ENCODE data around the gene LENG9.

Gene LENG9

DNA sequence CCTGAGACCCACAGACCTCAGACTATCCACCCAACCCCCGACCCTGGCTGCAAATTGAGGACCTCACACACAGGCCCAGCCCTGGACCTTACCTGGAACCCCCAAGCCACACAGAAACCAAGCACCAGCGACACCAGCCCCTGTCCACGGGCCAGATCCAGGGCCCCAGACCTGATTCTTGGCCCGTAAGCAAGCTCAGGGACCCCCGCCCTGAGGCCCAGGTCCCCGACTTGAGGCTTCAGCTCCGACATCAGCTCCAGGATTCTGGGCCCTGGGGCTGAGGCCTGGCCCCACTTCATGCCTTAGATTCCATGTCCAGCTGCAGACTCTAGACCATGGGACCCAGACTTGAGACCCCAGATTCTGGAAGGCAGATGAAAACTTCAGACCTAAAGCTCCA is 42.1 kb downstream of the LENG9 start:
- no peak for DNase-seq (ENCODE audit: low spot score)

DNA sequence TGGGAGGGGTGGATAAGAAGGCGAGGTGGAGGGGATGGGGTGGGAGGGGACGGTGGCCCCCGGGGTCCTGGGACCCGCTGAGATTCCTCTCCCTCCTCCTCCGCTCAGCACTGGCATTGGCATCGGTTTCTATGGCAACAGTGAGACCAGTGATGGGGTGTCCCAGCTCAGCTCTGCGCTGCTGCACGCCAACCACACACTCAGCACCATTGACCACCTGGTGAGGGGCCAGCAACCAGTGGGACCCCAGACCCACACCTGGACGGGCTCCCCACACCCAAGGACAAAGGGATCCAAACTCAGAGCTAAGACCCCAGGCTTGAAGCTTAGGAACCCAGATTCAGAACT is 42.4 kb downstream of the LENG9 start:
- DNase-seq (ENCODE audit: low spot score): peak; percentile 77

DNA sequence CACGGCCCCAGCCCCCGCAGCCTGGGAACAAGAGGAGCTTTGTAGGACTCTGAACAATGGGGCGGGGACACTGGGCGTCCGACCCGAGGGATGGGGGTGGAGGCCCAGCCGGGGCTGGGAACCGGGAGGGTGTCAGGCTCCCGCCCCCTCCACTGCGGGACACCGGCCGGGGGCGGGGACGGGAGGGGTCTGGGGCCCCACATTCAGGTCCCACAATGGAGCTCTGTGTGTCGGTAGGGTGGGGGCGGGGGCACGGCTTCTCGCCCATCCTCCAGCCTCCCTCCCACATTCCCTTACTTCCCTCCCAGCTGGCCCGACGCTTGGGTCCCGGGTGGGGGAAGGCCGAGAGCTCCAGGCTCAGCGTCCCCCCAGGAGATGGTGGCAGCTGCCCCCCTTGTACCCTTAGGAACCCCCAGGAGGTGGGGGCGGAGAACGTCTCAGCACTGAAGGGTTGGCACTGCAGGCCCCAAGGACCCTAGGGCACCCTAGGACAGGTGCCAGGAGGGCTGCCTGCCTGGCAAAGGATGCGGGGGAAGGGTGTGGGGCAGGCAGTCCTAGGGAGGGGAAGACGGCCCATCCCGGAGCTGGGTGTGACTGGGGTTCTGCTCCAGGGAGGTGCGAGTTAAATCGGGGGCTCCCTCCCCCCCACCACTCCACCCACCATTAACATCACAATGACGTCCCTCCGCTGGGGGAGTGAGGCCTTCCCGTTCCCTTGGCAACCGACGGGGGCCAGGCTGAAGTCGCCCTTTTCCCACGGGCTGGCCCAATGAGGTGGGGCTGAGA is 43.0 kb downstream of the LENG9 start:
- DNase-seq (ENCODE audit: low spot score): peak; percentile 80

DNA sequence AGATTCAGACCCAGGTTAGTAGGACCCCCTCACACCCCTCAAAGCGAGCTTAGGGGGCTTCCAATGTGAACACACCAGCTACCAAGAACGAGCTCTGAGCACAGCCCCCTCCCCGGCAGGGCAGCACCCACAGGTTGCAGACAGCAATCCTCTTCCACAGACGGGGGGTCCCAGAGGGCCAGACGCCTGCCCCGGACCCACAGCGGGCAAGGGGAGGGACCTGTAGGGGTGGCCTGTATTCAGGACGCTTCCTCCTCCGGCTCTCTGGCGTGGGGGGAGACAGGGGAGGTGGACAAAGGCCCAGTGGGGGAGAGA is 43.6 kb downstream of the LENG9 start:
- no peak for DNase-seq (ENCODE audit: low spot score)

DNA sequence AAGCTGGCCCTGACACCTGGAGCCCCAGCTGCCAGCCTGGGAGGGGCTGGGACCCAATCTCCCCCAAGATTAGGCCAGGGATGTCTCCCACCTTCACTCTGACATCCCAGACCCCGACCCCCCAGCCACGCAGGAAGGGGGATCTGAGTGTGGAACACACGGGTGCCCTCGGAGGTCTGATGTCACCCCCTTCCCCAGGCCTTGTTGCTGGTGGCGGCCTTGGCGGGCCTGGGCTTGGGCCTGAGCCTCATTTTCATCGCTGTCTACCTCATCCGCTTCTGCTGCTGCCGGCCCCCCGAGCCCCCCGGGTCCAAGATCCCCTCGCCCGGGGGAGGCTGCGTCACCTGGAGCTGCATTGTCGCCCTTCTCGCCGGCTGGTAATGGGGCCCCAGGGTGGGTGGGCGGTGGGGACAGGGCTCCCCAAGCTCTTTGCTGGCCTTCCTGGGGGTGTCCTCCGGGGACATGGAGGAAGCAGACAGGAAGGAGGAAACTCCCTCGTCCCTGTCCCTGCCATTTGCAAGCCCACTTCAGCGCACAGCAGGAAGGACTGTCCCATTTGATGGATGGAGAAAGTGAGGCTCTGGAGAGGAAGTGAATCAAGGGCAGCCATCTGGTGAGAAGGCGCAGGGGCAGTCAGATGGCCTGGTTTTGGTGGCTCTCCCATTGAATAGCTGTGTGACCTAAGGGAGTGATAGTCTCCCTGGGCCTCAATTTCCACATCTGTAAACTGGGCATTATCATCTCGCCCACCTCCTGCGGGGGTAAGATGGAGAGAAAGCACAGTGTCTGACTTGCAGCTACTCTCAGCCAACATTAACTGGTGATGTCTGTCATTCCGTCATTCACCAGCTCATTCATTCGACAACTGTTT is 44.4 kb downstream of the LENG9 start:
- no peak for DNase-seq (ENCODE audit: low spot score)

DNA sequence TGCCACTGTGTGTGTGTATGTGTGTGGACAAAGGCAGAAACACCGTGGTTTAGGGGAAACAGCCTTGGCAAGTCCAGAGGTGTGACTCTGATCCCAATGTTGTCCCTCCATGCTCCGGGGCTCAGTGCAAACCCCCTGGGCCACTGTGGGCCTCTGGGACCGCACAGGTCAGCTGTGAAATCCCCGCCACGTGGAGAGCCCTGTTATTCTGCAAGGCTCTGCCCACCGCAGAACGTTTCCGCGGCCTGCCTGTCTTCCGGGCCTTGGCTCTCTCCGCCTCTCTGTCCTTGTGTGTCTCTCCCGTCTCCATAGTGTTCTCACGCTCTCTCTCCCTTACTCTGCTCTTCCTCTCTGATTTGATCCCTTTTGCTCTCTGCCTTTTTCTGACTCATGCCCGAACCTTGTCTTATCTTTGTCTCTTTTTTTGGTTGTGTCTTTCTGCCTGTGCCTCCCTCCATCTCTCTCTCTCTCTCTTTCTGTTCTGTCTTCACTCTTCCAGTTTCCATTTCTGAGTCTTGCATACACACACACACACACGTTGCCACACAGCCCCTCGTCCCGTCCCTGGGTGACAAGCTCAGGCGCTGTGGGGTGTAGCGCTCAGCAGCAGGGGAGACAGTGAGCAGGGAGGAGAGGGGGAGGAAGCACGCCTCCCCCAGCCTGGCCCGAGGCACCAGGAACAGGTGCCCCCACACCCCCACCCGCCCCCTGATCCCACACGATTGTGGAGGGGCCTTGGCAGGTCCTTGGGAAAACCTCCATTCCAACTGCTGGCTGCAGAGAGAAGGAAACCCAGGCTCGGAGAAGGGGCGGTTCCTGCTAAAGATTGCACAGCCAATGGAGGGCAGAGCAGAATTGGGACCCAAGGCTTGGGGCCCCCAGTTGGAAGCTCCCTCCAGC is 45.3 kb downstream of the LENG9 start:
- DNase-seq (ENCODE audit: low spot score): no peak

DNA sequence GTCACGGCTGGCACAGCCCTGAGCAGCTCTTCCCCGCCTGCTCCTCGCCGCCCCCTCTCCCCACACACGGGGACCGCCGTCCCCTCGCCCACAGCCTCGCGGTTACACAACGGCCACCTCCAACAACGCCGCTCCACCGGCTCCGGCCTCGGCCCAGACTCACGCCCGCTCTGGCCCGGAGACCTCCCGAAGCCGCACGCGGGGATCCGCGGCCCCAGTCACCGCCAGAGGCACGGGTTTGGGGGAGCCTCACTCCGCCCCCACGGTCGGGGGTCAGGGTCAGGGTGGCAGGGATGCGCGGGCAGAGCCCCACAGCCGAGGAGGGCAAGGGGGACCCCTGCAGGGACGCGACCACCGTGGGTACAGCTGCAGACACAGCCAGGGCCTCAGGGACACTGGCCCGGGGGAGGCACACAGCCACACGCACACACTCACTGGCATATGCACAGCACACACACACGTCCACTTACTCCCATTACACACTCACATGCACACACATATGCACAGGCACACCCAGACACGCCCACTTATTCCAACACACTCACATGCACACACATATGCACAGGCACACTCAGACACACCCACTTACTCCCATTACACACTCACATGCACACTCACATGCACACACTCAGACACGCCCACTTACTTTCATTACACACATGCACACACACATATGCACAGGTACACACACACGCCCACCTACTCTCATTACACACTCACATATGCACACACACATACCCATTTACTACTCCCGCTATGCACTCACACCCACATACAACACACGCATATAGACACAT is 46.7 kb downstream of the LENG9 start:
- DNase-seq (ENCODE audit: low spot score): no peak

DNA sequence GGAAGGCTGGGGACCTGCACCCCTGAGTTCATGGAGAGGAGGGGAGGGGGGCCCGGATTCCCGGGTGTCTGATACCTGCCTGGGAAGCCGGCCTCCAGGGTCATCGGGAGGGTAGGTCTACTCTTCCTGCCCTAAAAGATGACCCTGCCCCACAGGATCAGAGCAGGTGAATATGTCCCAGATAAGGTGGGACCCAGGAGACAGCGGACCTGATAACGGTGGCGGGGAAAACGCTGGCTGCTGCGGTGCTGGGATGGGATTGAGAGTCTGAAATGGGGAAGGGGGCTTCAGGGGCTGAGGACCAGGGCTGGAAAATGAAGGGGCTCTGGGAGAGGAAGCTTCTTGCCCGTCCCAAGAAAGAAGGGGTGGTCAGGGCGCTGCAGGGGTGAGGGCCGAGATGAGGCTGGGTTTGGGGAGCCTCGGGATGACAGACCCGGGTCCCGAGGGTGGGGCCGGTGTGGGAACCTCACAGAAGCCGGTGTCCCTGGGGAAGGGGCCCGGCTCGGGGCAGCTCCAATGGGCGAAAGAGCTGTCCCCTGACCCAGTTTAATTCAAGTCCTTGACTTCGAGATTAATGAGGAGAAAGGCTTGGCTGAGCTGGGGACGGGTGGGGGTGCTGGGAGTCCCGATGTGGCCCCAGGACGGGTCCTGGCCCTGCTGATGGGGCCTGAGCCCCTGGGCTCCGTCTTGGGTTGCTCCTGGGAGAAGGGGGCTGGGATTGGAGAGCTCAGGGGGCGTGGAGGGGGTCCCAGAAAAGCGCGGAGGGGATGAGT is 47.5 kb downstream of the LENG9 start:
- peak; percentile 23 for DNase-seq (ENCODE audit: low spot score)

DNA sequence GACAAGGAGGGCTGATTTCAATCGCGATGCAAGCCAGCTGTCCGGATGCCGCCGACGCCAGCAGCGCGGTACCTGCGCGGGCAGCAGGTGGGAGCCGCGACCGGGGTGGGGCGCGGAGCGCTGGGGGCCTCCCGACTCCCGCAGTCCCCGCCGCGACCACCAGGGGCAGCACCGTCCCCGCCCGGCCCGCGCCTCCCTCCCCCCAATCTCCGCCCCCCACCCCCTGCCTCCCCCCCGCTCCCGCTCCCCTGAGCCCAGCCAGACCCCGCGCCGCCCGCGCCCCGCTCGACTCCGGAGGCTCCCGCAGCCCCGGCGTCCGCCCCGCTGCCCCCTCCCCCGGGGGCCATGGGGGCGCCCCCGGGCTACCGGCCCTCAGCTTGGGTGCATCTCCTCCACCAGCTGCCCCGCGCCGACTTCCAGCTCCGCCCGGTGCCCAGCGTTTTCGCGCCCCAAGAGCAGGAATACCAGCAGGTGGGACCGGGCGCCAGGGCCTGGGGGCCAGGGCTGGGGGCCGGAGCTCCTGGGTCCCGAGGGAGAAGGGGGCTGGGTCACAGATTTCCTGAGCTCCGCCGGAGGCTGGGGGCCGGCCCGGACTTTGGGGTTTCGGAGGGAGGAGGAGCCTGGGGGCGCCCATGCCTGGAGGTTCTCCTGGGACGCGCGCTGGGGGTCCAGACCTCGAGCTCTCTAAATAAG is 48.2 kb downstream of the LENG9 start, which contains the start of gene TTYH1:
Gene TTYH1 (plus strand): TSS at position 257 of the 693 bp plus-strand sequence. CDS start 89 bp downstream, at position 346.
- peak; percentile 95 for DNase-seq (ENCODE audit: low spot score)

DNA sequence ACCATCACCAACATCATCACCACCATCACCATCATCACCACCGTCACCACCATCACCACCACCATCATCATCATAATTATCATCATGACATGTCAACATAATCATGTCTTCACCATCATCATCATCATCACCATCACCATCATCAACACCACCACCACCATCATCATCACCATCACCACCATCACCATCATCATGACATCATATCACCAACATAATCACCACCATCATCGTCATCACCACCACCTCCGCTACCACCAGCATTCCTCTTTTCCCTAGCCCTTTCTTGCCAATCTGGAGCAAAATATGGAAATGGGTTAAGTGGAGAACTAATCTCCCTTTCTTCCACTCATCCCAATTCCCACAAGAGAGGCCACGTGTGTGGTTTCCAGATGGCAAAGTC is 49.4 kb downstream of the LENG9 start:
- DNase-seq (ENCODE audit: low spot score): no peak

DNA sequence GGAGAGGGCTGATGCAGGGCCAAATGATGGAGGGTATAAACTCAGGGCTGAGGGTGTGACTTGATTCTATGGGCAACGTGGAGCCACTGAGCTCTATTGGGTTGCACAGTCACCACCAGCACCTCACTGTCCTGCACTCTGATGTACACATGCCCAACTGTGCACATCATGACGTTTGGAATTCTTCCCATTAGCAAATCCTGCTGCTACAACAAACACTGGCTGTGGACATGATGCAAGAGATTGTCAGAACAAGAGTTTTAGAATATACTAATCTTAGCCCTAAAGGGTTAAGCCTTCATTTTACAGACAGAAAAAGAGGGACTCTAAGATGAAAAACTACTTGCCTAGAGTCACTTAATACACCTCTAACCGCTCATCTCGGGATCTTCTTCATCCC is 50.7 kb downstream of the LENG9 start:
- no peak for DNase-seq (ENCODE audit: low spot score)
